Activated CD4-positive, alpha-beta T cell treated with anti-CD3 and anti-CD28 coated beads, Interleukin-2, amount 10 ng/mL, durations not matched to agents 7 days and 5 days (primary cell): ENCODE results near the gene ATF5. TPM values are rescaled to one million over a fixed set of nuclear protein-coding genes. Genes with fewer than 3 reads are reported as not detected.
"Not testable (repeated sequence)": the region's sequence is repeated elsewhere in the genome, so short reads cannot be mapped to it uniquely, and the experiment has no call there.

Source experiments
- CTCF ChIA-PET: fragments of 350-600 bp; sonication (Branson Sonifier 250); formaldehyde crosslinking; loops from one replicate; lab custom pipeline; 2021; ENCODE audit warnings: antibody characterized with exemption; lab: Charles Lee
- POLR2A ChIA-PET: fragments of 350-600 bp; sonication (Branson Sonifier 250); formaldehyde crosslinking; loops from one replicate; lab custom pipeline; 2021; ENCODE audit warnings: antibody characterized with exemption; lab: Charles Lee
- DNase-seq: peaks from one replicate; pipeline ENCODE4 v3.0.0-alpha.2; 2020
- H3K27ac Mint-ChIP-seq: one replicate; pipeline ENCODE4 v1.8.0; 2021; ENCODE audit warnings: mild to moderate bottlenecking, moderate library complexity, mixed read lengths
- H3K27me3 Mint-ChIP-seq: one replicate; pipeline ENCODE4 v1.8.0; 2021; ENCODE audit warnings: mixed read lengths
- H3K36me3 Mint-ChIP-seq: one replicate; pipeline ENCODE4 v1.8.0; 2021; ENCODE audit warnings: low read depth, mixed read lengths
- H3K4me1 Mint-ChIP-seq: one replicate; pipeline ENCODE4 v1.8.0; 2021; ENCODE audit warnings: mixed read lengths
- H3K4me3 Mint-ChIP-seq: one replicate; pipeline ENCODE4 v1.8.0; 2021; ENCODE audit warnings: mild to moderate bottlenecking, moderate library complexity, mixed read lengths
- H3K9me3 Mint-ChIP-seq: one replicate; pipeline ENCODE4 v1.8.0; 2021; ENCODE audit warnings: mixed read lengths
- total RNA-seq, 2 experiments: library from RNA; stranded (reverse); gene quantifications; one replicate each; pipeline ENCODE4 v1.2.3, GENCODE V29; 2021

Gene ATF5
- total RNA-seq, 2 experiments from 2014 or later = 10.5 to 12.1 TPM

DNA sequence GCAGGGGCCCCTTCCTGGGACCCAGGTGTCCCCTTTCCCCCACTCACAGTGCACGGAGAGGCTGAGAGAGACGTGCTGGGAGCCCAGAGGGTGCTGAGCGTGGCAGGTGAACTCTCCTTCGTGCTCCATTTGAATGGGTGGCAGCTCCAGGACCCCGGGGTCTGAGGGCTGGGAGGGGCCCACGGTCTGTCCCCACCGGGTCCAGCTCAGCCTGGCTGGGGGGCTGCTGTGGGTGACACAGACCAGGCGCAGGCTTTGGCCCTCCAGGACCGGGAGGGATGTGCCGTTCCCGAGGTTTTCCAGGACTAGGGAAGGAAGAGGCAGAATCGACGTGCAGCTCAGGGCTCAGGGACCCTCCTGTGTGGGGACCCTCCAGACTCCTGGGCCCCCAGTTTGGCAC is 29.6 kb downstream of the ATF5 start:
- not testable (repeated sequence) for DNase-seq, H3K4me1 Mint-ChIP-seq
- CTCF ChIA-PET = interaction anchor here (1.3 kb wide), 1 partner anchor 15 kb away, joined by 3 read pairs; no protein-coding TSS in a partner anchor

GRCh38 chr19:49959892-49960291 is 30.9 kb downstream of the ATF5 start:
- H3K36me3 Mint-ChIP-seq, POLR2A ChIA-PET, H3K27me3 Mint-ChIP-seq: not testable (repeated sequence)

More for the DNA sequence above, 29.6 kb downstream of the ATF5 start:
- POLR2A ChIA-PET, H3K36me3 Mint-ChIP-seq, H3K9me3 Mint-ChIP-seq, H3K27ac Mint-ChIP-seq, H3K4me3 Mint-ChIP-seq: not testable (repeated sequence)
- H3K27me3 Mint-ChIP-seq = peaks cover 12% of the 10 kb centered on the region

DNA sequence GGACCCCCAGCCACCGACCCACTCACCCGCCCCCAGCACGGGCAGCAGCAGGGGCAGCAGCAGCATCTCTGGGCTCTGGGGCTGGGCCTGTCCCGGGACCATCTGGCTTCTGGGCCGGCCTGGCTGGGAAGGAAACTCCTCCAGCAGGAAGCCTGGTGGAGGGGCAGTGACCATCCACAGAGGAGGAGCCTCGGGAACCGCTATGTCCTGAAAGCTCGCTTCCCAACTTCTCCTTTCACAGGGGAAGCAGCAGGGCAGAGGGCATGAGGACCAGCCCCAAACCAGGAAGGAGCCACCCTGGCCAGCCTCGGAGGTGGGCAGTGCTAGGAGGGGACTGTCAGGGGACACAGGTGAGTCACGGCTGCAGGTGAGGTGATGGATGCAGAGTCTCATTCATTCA is 32.0 kb downstream of the ATF5 start, which contains the start of gene SIGLEC11:
Gene SIGLEC11 (minus strand): TSS at position 193 of the 400 bp plus-strand sequence. CDS start 91 bp downstream, at position 102.
- H3K4me3 Mint-ChIP-seq, CTCF ChIA-PET, H3K27me3 Mint-ChIP-seq, H3K9me3 Mint-ChIP-seq, H3K36me3 Mint-ChIP-seq, H3K4me1 Mint-ChIP-seq, POLR2A ChIA-PET, DNase-seq, H3K27ac Mint-ChIP-seq: not testable (repeated sequence)

More at GRCh38 chr19:49959892-49960291, 30.9 kb downstream of the ATF5 start:
- H3K27ac Mint-ChIP-seq, CTCF ChIA-PET, DNase-seq, H3K4me3 Mint-ChIP-seq, H3K9me3 Mint-ChIP-seq, H3K4me1 Mint-ChIP-seq: not testable (repeated sequence)

DNA sequence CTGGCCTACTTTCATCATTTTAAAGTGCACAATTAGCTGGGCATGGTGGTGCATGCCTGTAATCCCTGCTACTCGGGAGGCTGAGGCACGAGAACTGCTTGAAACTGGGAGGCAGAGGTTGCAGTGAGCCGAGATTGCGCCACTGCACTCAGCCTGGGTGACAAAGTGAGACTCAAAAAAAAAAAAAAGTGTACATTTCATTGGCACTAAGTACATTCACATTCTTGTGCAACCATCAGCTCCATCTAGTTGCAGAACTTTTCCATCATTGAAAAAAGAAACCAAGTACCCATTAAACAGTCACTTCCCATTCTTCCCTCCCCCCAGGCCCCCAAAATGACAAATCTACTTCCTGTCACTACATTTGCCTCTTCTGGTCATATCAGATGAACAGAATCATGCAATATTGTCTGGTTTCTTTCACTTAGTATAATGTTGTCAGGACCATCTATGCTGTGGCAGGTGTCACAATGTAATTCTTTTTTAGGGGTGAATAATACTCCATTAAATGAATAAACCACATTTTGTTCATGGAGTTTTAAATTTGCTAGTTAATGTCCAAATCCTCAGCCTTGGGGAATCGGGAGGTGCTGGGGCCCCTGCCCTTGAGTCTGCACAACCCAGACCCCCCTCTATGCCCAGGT is 39.4 kb downstream of the ATF5 start:
- H3K4me3 Mint-ChIP-seq = no peak overlapping the region
- H3K9me3 Mint-ChIP-seq = no peaks in the 10 kb centered on the region
- H3K27ac Mint-ChIP-seq = no peak overlapping the region
- DNase-seq = no peak
- H3K36me3 Mint-ChIP-seq = no peaks in the 10 kb centered on the region
- H3K4me1 Mint-ChIP-seq = no peaks in the 10 kb centered on the region
- H3K27me3 Mint-ChIP-seq = peaks cover 4% of the 10 kb centered on the region
- CTCF ChIA-PET = interaction anchor here (0.8 kb wide), 1 partner anchor 11 kb away, joined by 3 read pairs; no protein-coding TSS in a partner anchor
- POLR2A ChIA-PET = no interaction called here

- H3K36me3 Mint-ChIP-seq, DNase-seq, H3K4me1 Mint-ChIP-seq, POLR2A ChIA-PET, H3K27ac Mint-ChIP-seq, H3K4me3 Mint-ChIP-seq, H3K27me3 Mint-ChIP-seq, CTCF ChIA-PET, H3K9me3 Mint-ChIP-seq: not testable (repeated sequence)
Measured at GRCh38 chr19:49969355-49969754, 40.4 kb downstream of the ATF5 start.

DNA sequence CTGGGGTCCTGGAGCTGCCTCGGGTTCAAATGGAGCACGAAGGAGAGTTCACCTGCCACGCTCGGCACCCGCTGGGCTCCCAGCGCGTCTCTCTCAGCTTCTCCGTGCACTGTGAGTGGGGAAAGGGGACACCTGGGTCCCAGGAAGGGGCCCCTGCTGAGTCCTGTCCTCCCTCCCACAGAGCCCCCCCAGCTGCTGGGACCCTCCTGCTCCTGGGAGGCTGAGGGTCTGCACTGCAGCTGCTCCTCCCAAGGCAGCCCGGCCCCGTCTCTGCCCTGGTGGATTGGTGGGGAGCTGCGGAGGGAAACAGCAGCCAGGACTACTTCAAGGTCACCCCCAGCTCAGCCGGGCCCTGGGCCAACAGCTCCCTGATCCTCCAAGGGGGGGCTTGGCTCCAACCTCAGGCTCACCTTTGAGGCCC is 43.0 kb downstream of the ATF5 start:
- no peak overlapping the region for H3K4me3 Mint-ChIP-seq
- no peaks in the 10 kb centered on the region for H3K4me1 Mint-ChIP-seq
- no peak for DNase-seq
- H3K27me3 Mint-ChIP-seq = no peaks in the 10 kb centered on the region
- no peak overlapping the region for H3K27ac Mint-ChIP-seq
- ChIA-PET POLR2A (no interaction called here), CTCF (no interaction called here)
- H3K9me3 Mint-ChIP-seq = no peaks in the 10 kb centered on the region
- peaks cover 4% of the 10 kb centered on the region for H3K36me3 Mint-ChIP-seq

DNA sequence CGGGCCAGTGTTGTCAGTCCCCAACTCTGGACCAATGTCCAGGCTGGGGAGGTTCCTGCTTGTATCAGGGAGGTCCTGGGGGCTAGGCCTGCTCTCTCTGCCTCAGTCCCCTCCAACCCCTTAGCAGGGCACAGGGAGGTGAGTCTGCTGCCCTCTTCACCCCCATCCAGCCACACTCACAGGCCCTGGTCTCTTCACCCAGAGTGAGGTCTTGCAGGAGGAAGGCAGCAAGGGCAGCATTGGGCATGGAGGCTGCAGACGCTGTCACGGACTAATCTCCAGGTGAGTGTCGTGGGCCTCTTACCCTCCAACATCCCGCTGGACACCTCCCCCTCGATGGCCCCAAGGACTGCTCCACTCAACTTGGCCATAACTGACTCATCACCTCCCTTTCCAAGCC is 43.8 kb downstream of the ATF5 start:
- Mint-ChIP-seq H3K27me3 (no peaks in the 10 kb centered on the region), H3K4me3 (no peak overlapping the region), H3K4me1 (no peaks in the 10 kb centered on the region), H3K27ac (no peak overlapping the region), H3K9me3 (no peaks in the 10 kb centered on the region), H3K36me3 (peaks cover 4% of the 10 kb centered on the region)
- DNase-seq = no peak
- ChIA-PET POLR2A (no interaction called here), CTCF (no interaction called here)

- no peaks in the 10 kb centered on the region for H3K4me1 Mint-ChIP-seq
- H3K27me3 Mint-ChIP-seq = no peaks in the 10 kb centered on the region
- H3K27ac Mint-ChIP-seq = no peak overlapping the region
- POLR2A ChIA-PET = no interaction called here
- CTCF ChIA-PET = no interaction called here
- no peak overlapping the region for H3K4me3 Mint-ChIP-seq
- H3K36me3 Mint-ChIP-seq = peaks cover 4% of the 10 kb centered on the region
- no peak for DNase-seq
- H3K9me3 Mint-ChIP-seq = no peaks in the 10 kb centered on the region
Measured at GRCh38 chr19:49973987-49974386, 45.0 kb downstream of the ATF5 start.

- Mint-ChIP-seq H3K36me3 (peaks cover 4% of the 10 kb centered on the region), H3K9me3 (no peaks in the 10 kb centered on the region), H3K27ac (no peak overlapping the region), H3K4me3 (no peak overlapping the region), H3K4me1 (no peaks in the 10 kb centered on the region), H3K27me3 (no peaks in the 10 kb centered on the region)
- DNase-seq = no peak
- ChIA-PET POLR2A (no interaction called here), CTCF (no interaction called here)
Measured at GRCh38 chr19:49975051-49975450, 46.0 kb downstream of the ATF5 start.

GRCh38 chr19:49976496-49976895 is 47.5 kb downstream of the ATF5 start:
- CTCF ChIA-PET = interaction anchor here (1.1 kb wide), 1 partner anchor 27 kb away, joined by 3 read pairs; no protein-coding TSS in a partner anchor
- POLR2A ChIA-PET = no interaction called here

GRCh38 chr19:49977076-49977475 is 48.1 kb downstream of the ATF5 start:
- Mint-ChIP-seq H3K27ac (no peak overlapping the region), H3K9me3 (no peaks in the 10 kb centered on the region), H3K4me1 (no peaks in the 10 kb centered on the region), H3K4me3 (no peak overlapping the region), H3K36me3 (peaks cover 10% of the 10 kb centered on the region), H3K27me3 (no peaks in the 10 kb centered on the region)
- POLR2A ChIA-PET = no interaction called here
- no peak for DNase-seq
- CTCF ChIA-PET = no interaction called here

More at GRCh38 chr19:49976496-49976895, 47.5 kb downstream of the ATF5 start:
- Mint-ChIP-seq H3K4me1 (no peaks in the 10 kb centered on the region), H3K4me3 (no peak overlapping the region), H3K36me3 (peaks cover 5% of the 10 kb centered on the region), H3K27me3 (no peaks in the 10 kb centered on the region), H3K27ac (no peak overlapping the region), H3K9me3 (no peaks in the 10 kb centered on the region)
- DNase-seq = no peak

GRCh38 chr19:49977881-49978280 is 48.9 kb downstream of the ATF5 start:
- peaks cover 10% of the 10 kb centered on the region for H3K36me3 Mint-ChIP-seq
- H3K9me3 Mint-ChIP-seq = no peaks in the 10 kb centered on the region
- H3K4me1 Mint-ChIP-seq = no peaks in the 10 kb centered on the region
- no peaks in the 10 kb centered on the region for H3K27me3 Mint-ChIP-seq
- no peak for DNase-seq
- no peak overlapping the region for H3K27ac Mint-ChIP-seq
- no peak overlapping the region for H3K4me3 Mint-ChIP-seq
- ChIA-PET POLR2A (no interaction called here), CTCF (interaction anchor here (1.2 kb wide), 1 partner anchor 11 kb away, joined by 3 read pairs; no protein-coding TSS in a partner anchor)

- POLR2A ChIA-PET = no interaction called here
- no peak for DNase-seq
- Mint-ChIP-seq H3K4me1 (no peaks in the 10 kb centered on the region), H3K27me3 (no peaks in the 10 kb centered on the region), H3K27ac (no peak overlapping the region), H3K9me3 (no peaks in the 10 kb centered on the region), H3K36me3 (peaks cover 10% of the 10 kb centered on the region), H3K4me3 (no peak overlapping the region)
- CTCF ChIA-PET = interaction anchor here (1.2 kb wide), 1 partner anchor 11 kb away, joined by 3 read pairs; no protein-coding TSS in a partner anchor
Measured at GRCh38 chr19:49978324-49978723, 49.3 kb downstream of the ATF5 start.
